GM21390 (cell line): Measurements from ENCODE around the gene ADCY10.
A peak's percentile ranks its signal among the peaks of the same experiment; 100 is the strongest.
"Not testable (repeated sequence)": the region's sequence is repeated elsewhere in the genome, so short reads cannot be mapped to it uniquely, and the experiment has no call there.

Experiments
- ATAC-seq: cut with Tn5 transposase; IDR thresholded peaks from one replicate; pipeline ENCODE4 v1.9.1; 2021; ENCODE audit not compliant: unreplicated experiment

ADCY10 gene

GRCh38 chr1:167820684-167821355 is 93.1 kb downstream of the ADCY10 start:
- ATAC-seq, result no peak

- peak; percentile 63 for ATAC-seq
These were observed 93.9 kb downstream of the ADCY10 start for GRCh38 chr1:167819849-167820683.

GRCh38 chr1:167815650-167816049 is 98.3 kb downstream of the ADCY10 start:
- ATAC-seq, result no peak

- ATAC-seq, result no peak
These were observed 101.0 kb downstream of the ADCY10 start for GRCh38 chr1:167812972-167813371.

GRCh38 chr1:167808690-167809089 is 105.2 kb downstream of the ADCY10 start:
- ATAC-seq, result no peak

GRCh38 chr1:167808104-167808503 is 105.8 kb downstream of the ADCY10 start:
- no peak for ATAC-seq

- not testable (repeated sequence) for ATAC-seq
These were observed 107.3 kb downstream of the ADCY10 start for GRCh38 chr1:167806676-167807075.

GRCh38 chr1:167806235-167806634 is 107.7 kb downstream of the ADCY10 start:
- ATAC-seq, result not testable (repeated sequence)

GRCh38 chr1:167805041-167805556 is 108.8 kb downstream of the ADCY10 start:
- ATAC-seq, result peak; percentile 43

- peak; percentile 93 for ATAC-seq
These were observed 110.4 kb downstream of the ADCY10 start for GRCh38 chr1:167803358-167804207.

- ATAC-seq, result no peak
These were observed 111.7 kb downstream of the ADCY10 start for GRCh38 chr1:167802235-167802634.

- no peak for ATAC-seq
These were observed 113.7 kb downstream of the ADCY10 start for GRCh38 chr1:167800251-167800650.

- no peak for ATAC-seq
These were observed 114.2 kb downstream of the ADCY10 start for GRCh38 chr1:167799747-167800146.

- ATAC-seq, result no peak
These were observed 115.0 kb downstream of the ADCY10 start for GRCh38 chr1:167798952-167799351.

GRCh38 chr1:167797015-167797414 is 116.9 kb downstream of the ADCY10 start:
- no peak for ATAC-seq

GRCh38 chr1:167795810-167796740 is 117.9 kb downstream of the ADCY10 start:
- ATAC-seq, result no peak

- no peak for ATAC-seq
These were observed 119.9 kb downstream of the ADCY10 start for GRCh38 chr1:167794043-167794442.

- ATAC-seq, result no peak
These were observed 121.8 kb downstream of the ADCY10 start for GRCh38 chr1:167792188-167792565.

- ATAC-seq, result no peak
These were observed 122.4 kb downstream of the ADCY10 start for GRCh38 chr1:167791281-167792187.
